ENCODE measurements around the gene POC1A. TPM values are rescaled to one million over a fixed set of nuclear protein-coding genes. Genes with fewer than 3 reads are reported as not detected.

The POC1A gene
- total and polyA plus RNA-seq, 12 donors = 0.44 to 3.5 (median 1.1) TPM

DNA sequence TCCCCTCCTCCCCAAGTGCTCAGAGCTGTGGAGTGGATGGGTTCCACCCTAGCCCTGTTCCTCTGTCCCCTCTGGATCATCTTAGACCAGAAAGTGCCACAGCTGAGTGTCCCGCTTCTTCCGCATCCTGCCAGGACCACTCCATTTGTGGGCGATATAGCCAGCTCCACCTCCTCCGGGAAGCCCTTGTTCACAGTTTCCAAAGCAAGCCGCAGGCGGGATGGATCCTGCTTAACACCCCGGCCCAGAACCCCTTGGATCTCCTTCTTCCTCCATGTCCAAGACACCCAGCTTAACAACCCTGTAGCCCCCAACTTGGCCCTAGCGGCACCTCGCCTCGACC, 43.2 kb upstream of the POC1A start:
- DNase-seq = no peak
- Histone ChIP-seq H3K36me3 (peaks cover 0 to 34% (median 19%) of the 10 kb centered on the region in 9 donors), H3K4me3 (peak overlapping the region in 9 of 10 donors; percentile 76 to 100 (median 90)), H3K9me3 (no peaks in the 10 kb centered on the region), H3K4me1 (peaks cover 14 to 80% (median 67%) of the 10 kb centered on the region in 9 donors), H3K27ac (peak overlapping the region; percentile 78 to 96 (median 92)), H3K27me3 (no peaks in the 10 kb centered on the region)
- intact Hi-C loops (cut with DNase I) = loop anchor here in 4 of 10 donors (5.0 kb wide), 1 partner anchor 45 kb away; the partner anchor contains the start of gene POC1A (in 4 of the 4)
- 37 to 44% methylated on average over 10 of the region's 10 CpGs for WGBS, 2 donors
- ATAC-seq = peak in 6 of 8 donors; percentile 1 to 14 (median 7)
- TF ChIP-seq, protein P1, sequence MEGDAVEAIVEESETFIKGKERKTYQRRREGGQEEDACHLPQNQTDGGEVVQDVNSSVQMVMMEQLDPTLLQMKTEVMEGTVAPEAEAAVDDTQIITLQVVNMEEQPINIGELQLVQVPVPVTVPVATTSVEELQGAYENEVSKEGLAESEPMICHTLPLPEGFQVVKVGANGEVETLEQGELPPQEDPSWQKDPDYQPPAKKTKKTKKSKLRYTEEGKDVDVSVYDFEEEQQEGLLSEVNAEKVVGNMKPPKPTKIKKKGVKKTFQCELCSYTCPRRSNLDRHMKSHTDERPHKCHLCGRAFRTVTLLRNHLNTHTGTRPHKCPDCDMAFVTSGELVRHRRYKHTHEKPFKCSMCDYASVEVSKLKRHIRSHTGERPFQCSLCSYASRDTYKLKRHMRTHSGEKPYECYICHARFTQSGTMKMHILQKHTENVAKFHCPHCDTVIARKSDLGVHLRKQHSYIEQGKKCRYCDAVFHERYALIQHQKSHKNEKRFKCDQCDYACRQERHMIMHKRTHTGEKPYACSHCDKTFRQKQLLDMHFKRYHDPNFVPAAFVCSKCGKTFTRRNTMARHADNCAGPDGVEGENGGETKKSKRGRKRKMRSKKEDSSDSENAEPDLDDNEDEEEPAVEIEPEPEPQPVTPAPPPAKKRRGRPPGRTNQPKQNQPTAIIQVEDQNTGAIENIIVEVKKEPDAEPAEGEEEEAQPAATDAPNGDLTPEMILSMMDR (IDR thresholded peaks at IDR 0.05) = no peak

DNA sequence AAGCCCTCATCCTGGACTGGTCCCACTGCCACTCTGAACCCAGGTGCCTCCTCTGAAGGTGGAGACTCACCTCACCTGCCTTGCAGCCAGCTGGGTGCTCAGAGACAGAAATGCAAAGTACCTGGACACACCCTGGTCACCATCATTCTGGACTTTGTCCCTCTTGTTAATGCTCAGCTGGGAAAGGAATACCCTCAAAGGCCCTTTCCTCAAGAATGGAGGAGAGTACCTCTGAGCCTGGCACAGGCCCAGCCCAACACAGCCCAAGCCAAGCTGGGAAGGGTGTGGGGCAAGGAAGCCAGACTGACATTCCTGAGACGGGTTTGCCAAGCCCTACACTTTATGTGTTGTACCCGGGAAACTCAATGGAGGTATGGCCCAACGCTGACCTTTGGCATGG, 42.8 kb upstream of the POC1A start:
- ATAC-seq = peak in 4 of 8 donors; percentile 1 to 10 (median 3)
- peak overlapping the region in 1 of 10 donors; percentile 100 for H3K4me3 ChIP-seq
- peaks cover 0 to 29% (median 14%) of the 10 kb centered on the region in 9 donors for H3K36me3 ChIP-seq
- H3K4me1 ChIP-seq = peaks cover 14 to 75% (median 62%) of the 10 kb centered on the region in 9 donors
- H3K27me3 ChIP-seq = no peaks in the 10 kb centered on the region
- DNase-seq = peak in 1 of 2 donors; percentile 48
- TF ChIP-seq, protein P1 (IDR thresholded peaks at IDR 0.05) = no peak
- no peaks in the 10 kb centered on the region for H3K9me3 ChIP-seq
- intact Hi-C loops (cut with DNase I) = loop anchor here in 4 of 10 donors (5.0 kb wide), 1 partner anchor 45 kb away; the partner anchor contains the start of gene POC1A (in 4 of the 4)
- 60 to 74% methylated on average over 3 of the region's 3 CpGs for WGBS, 2 donors
- peak overlapping the region in 9 of 10 donors; percentile 87 to 96 (median 92) for H3K27ac ChIP-seq

DNA sequence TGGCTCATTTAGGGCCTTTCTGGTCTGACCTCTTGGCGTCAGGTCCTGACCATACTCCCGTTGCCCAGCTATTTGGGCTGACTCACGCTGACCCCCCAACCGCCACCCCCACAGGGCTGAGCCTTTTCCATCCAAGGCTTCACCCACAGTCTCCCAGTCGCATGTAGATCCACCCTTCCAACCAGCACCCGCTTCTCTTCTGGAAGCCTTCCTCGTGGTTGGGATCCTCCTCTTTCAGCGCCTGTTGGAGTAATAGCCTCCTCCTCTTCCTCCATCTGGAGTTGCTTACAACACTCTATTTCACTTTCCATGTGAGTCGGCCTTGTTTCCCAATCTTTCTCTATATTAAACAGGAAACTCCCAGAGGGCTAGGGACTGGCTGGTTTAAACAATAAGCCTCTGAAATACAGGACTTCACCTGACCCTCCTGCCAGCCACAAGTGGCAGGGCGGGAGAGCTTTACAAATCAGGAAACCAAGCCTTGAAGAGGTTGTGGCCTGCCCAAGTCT, 41.7 kb upstream of the POC1A start:
- Histone ChIP-seq H3K27ac (peak overlapping the region in 9 of 10 donors; percentile 87 to 96 (median 92)), H3K36me3 (peaks cover 0 to 18% (median 4%) of the 10 kb centered on the region in 9 donors), H3K27me3 (no peaks in the 10 kb centered on the region), H3K4me3 (no peak overlapping the region), H3K4me1 (peaks cover 14 to 65% (median 51%) of the 10 kb centered on the region in 9 donors), H3K9me3 (no peaks in the 10 kb centered on the region)
- intact Hi-C loops (cut with DNase I) = loop anchor here in 4 of 10 donors (5.0 kb wide), 1 partner anchor 44 kb away; the partner anchor contains the start of gene POC1A (in 4 of the 4)
- DNase-seq (no peak), ATAC-seq (peak in 6 of 8 donors; percentile 4 to 38 (median 10))
- TF ChIP-seq, protein P1 (IDR thresholded peaks at IDR 0.05) = no peak
- 69 to 76% methylated on average over 10 of the region's 10 CpGs for WGBS, 2 donors

DNA sequence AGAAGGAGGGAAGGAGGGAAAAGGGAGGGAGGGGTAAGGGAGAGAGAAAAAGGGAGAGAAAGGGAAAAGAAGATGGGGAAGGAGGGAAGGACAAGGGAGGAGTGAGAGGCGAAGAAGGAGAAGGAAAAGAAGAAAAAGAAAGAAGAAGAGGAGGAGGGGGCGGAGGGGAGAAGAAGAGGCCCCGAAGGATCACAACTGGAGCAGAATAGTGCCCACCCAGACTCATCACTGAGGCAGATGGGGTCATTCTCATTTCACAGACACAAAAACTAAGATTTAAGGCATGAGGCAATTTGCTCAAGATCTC, 41.0 kb upstream of the POC1A start:
- Histone ChIP-seq H3K9me3 (no peaks in the 10 kb centered on the region), H3K4me3 (no peak overlapping the region), H3K36me3 (peaks cover 0 to 12% (median 3%) of the 10 kb centered on the region in 9 donors), H3K27me3 (no peaks in the 10 kb centered on the region), H3K4me1 (peaks cover 17 to 65% (median 49%) of the 10 kb centered on the region in 9 donors), H3K27ac (peak overlapping the region in 9 of 10 donors; percentile 16 to 96 (median 92))
- WGBS, 2 donors = 87 to 88% methylated on average over 3 of the region's 3 CpGs
- intact Hi-C loops (cut with DNase I) = loop anchor here in 4 of 10 donors (5.0 kb wide), 1 partner anchor 43 kb away; the partner anchor contains the start of gene POC1A (in 4 of the 4)
- DNase-seq (no peak), ATAC-seq (no peak)
- TF ChIP-seq, protein P1 (IDR thresholded peaks at IDR 0.05) = no peak
